AG04450 (cell line): Measurements from ENCODE around the gene NAP1L1. TPM values are rescaled to one million over a fixed set of nuclear protein-coding genes. Genes with fewer than 3 reads are reported as not detected.

ENCODE experiments used
- CTCF ChIA-PET: fragments of 300-600, 350-600 bp; formaldehyde crosslinking; extraction: SDS; loops from one replicate; lab custom pipeline; 2022; ENCODE audit warnings: antibody characterized with exemption, inconsistent platforms; lab: Charles Lee
- POLR2A ChIA-PET: fragments of 350-600 bp; formaldehyde crosslinking; extraction: SDS; loops from one replicate; lab custom pipeline; 2021; ENCODE audit warnings: antibody characterized with exemption, inconsistent platforms; lab: Yijun Ruan, JAX
- DNase-seq: peaks from one replicate; pipeline ENCODE4 v3.0.0-alpha.2; 2011; ENCODE audit warnings: low read depth, low spot score
- H3K27ac ChIP-seq: one replicate; pipeline ENCODE4 v1.5.1; 2012; ENCODE audit warnings: low read depth, low read length, control low read depth
- H3K27me3 ChIP-seq: one replicate; pipeline ENCODE4 v1.6.0; 2012; ENCODE audit warnings: low read length; ENCODE audit not compliant: control insufficient read depth, insufficient read depth
- H3K4me3 ChIP-seq: 2 replicates; pipeline ENCODE4 v1.5.1; 2011; ENCODE audit warnings: mild to moderate bottlenecking, low read depth, low read length, control low read depth
- H3K9me3 ChIP-seq: 2 replicates; pipeline ENCODE4 v1.5.1; 2012; ENCODE audit warnings: low read length; ENCODE audit not compliant: control insufficient read depth, insufficient read depth
- polyA plus RNA-seq: library from polyadenylated mRNA; depleted of rRNA; stranded (reverse); fragments of >200 nt; gene quantifications from 2 replicates; pipeline ENCODE4 v1.2.3, GENCODE V29; 2011
- TF ChIP-seq, protein P1 (sequence below): IDR thresholded peaks from 2 replicates; pipeline ENCODE4 v1.5.1; 2011; ENCODE audit warnings: low read depth, low read length, control low read depth, inconsistent platforms

NAP1L1 gene
- polyA plus RNA-seq, 1 experiment, result 593 TPM

DNA sequence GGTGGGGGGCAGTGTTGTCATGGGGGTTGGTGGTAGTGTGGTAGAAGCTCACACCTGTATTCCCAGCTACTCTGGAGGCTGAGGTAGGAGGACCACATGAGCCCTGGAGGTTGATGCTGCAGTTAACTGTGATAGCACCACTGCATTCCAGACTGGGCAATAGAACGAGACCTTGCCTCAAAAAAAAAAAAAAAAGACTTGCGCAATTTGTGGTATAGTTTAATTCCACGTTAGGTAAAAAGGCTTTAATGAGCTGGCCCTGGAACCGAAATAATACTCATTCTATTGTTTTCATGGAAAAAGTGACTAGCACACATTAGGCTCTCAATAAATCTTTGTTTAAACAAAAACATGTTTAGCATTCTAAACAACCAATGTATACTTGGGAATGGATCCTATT, 25.4 kb upstream of the NAP1L1 start:
- CTCF ChIA-PET, result no interaction called here
- POLR2A ChIA-PET, result no interaction called here
- H3K9me3 ChIP-seq, result no peaks in the 10 kb centered on the region
- TF ChIP-seq, protein P1, sequence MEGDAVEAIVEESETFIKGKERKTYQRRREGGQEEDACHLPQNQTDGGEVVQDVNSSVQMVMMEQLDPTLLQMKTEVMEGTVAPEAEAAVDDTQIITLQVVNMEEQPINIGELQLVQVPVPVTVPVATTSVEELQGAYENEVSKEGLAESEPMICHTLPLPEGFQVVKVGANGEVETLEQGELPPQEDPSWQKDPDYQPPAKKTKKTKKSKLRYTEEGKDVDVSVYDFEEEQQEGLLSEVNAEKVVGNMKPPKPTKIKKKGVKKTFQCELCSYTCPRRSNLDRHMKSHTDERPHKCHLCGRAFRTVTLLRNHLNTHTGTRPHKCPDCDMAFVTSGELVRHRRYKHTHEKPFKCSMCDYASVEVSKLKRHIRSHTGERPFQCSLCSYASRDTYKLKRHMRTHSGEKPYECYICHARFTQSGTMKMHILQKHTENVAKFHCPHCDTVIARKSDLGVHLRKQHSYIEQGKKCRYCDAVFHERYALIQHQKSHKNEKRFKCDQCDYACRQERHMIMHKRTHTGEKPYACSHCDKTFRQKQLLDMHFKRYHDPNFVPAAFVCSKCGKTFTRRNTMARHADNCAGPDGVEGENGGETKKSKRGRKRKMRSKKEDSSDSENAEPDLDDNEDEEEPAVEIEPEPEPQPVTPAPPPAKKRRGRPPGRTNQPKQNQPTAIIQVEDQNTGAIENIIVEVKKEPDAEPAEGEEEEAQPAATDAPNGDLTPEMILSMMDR, result no peak
- no peak overlapping the region for H3K27ac ChIP-seq
- no peak overlapping the region for H3K4me3 ChIP-seq
- H3K27me3 ChIP-seq, result no peaks in the 10 kb centered on the region
- DNase-seq, result no peak

DNA sequence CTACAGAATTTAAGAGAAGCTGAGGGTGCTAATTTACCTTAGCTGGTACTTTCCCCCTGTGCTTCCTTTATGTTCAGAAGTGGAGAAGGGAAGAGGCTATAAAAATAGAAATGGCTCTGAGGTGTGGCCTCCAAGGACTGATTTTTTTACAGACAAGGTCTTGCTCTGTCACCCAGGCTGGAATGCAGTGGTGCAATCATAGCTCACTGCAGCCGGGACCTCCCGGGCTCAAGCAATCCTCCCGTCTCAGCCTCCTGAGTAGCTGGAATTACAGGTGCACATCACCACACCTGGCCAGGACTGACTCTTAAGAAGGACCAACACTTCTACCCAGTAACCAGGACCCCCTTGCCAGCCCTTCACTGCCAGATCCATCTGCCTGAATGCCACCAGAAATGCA, 23.9 kb upstream of the NAP1L1 start:
- ChIA-PET CTCF (no interaction called here), POLR2A (no interaction called here)
- H3K27me3 ChIP-seq, result no peaks in the 10 kb centered on the region
- H3K27ac ChIP-seq, result no peak overlapping the region
- TF ChIP-seq, protein P1, result no peak
- no peak overlapping the region for H3K4me3 ChIP-seq
- DNase-seq, result no peak
- no peaks in the 10 kb centered on the region for H3K9me3 ChIP-seq

DNA sequence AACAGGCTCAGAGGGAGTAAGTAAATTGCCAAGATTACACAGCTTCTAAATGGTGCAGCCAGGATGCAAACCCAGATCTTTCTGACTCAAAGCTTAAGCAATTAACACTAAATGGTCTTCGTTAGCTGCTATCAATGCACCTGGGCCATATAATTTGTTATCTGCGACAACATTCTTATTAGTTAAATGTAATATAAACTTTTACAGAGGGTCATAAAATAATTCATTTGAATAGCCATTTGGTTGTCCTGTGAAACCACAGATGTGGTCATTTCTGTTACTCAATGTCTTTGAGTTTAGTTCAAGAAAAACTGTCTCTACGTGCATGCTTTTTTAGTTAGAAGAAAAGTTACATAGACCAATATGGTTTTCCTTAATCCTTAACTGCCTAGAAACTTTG, 22.1 kb upstream of the NAP1L1 start:
- ChIA-PET CTCF (no interaction called here), POLR2A (no interaction called here)
- TF ChIP-seq, protein P1, result no peak
- Histone ChIP-seq H3K4me3 (no peak overlapping the region), H3K9me3 (no peaks in the 10 kb centered on the region), H3K27me3 (no peaks in the 10 kb centered on the region), H3K27ac (no peak overlapping the region)
- no peak for DNase-seq

DNA sequence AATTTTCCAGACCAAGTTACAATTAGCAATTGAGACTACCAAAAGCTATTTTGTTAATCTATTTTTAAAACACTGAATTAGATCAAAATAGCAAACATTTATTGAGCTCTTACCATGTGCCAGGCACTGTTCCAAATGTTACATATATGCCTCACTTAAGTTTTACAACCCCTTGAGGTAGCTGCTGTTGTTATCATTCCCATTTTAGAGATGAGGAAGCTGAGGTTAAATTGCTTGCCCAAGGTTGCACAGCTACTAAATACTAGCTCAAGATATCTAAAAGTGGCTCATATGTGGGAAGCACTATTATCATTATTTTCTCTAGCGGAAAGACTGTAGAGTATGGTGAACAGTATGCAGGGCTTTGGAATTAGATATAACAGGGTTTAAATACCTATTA, 19.5 kb upstream of the NAP1L1 start:
- POLR2A ChIA-PET, result no interaction called here
- TF ChIP-seq, protein P1, result no peak

DNA sequence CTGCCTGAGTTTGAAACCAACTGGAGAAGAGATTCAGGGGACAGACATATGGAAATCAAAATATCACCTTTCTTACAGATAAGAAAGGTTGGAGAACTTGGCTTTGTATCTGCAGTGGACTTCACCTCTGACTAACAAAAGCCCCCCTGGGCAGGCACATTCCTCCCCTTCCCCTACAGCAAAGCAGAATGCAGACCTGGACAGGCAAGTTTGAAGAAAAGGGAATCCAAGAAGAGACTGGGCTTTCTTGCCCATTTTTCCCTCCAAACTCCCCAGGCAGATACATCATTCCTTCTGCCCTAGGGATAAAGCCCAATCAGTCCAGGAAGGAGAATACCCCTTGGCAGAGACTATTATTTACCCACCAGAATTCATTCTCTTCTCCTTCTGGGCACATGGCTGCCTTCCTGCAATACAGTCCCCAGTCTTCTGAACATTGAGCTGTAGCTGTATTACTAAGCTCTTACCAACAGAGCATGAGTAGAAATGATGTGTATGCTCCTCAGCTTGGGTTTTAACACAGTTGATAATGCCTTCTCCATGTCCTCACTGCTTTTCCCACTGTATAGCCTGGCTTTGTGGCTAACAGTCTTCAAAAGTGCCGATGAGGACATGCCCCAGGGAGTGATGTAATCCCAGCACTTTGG, 17.4 kb upstream of the NAP1L1 start:
- H3K27ac ChIP-seq, result no peak overlapping the region
- H3K27me3 ChIP-seq, result no peaks in the 10 kb centered on the region
- POLR2A ChIA-PET, result no interaction called here

More for the DNA sequence above, 19.5 kb upstream of the NAP1L1 start:
- no peak for DNase-seq
- no peak overlapping the region for H3K4me3 ChIP-seq
- H3K9me3 ChIP-seq, result no peaks in the 10 kb centered on the region
- no peak overlapping the region for H3K27ac ChIP-seq
- CTCF ChIA-PET, result interaction anchor here (0.6 kb wide), 2 partner anchors 32 to 264 kb away, joined by 3 to 4 read pairs; no protein-coding TSS in a partner anchor
- no peaks in the 10 kb centered on the region for H3K27me3 ChIP-seq

More for the DNA sequence above, 17.4 kb upstream of the NAP1L1 start:
- H3K4me3 ChIP-seq, result no peak overlapping the region
- CTCF ChIA-PET, result no interaction called here
- no peak for DNase-seq
- H3K9me3 ChIP-seq, result no peaks in the 10 kb centered on the region
- TF ChIP-seq, protein P1, result no peak
